ENCODE data around the gene CNTRL. TPM values are rescaled to one million over a fixed set of nuclear protein-coding genes. Genes with fewer than 3 reads are reported as not detected.

Gene CNTRL
- total and polyA plus RNA-seq, 12 donors, result 2.5 to 7.5 (median 4.2) TPM

- TF ChIP-seq CTCF (IDR thresholded peaks at IDR 0.05), result no peak
- Histone ChIP-seq H3K9me3 (no peaks in the 10 kb centered on the region), H3K4me3 (no peak overlapping the region), H3K4me1 (peaks cover 0 to 14% (median 0%) of the 10 kb centered on the region in 9 donors), H3K27me3 (no peaks in the 10 kb centered on the region), H3K36me3 (peaks cover 0 to 92% (median 29%) of the 10 kb centered on the region in 9 donors), H3K27ac (no peak overlapping the region)
- DNase-seq (no peak), ATAC-seq (peak in 1 of 8 donors; percentile 27)
- intact Hi-C loops (cut with DNase I), result no loop called here
- 66 to 67% methylated on average over 2 of the region's 2 CpGs for WGBS, 2 donors
Measured at GRCh38 chr9:121150188-121150587, 75.4 kb downstream of the CNTRL start.

DNA sequence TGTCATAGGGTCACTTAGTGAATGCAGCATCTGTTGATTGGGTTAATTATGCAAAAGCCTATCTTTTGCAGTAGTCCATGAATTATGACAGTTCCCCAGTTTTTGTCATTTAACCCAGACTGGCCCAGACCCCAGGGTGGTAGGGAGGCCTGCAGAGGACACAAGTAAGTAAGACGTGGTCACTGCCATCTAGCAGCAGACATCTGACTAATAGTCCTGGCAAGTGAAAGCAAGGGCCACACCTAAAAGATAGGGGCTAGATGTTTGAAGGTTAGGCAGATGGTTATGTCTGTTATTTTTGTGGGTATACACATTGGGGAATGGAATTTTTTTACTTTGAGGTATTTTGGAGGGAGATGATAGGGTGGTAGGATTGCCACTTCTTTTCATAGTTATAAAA lies 78.9 kb downstream of the CNTRL start:
- DNase-seq (no peak), ATAC-seq (no peak)
- intact Hi-C loops (cut with DNase I), result no loop called here
- H3K4me3 ChIP-seq, result no peak overlapping the region
- H3K27me3 ChIP-seq, result no peaks in the 10 kb centered on the region
- peaks cover 0 to 24% (median 0%) of the 10 kb centered on the region in 9 donors for H3K4me1 ChIP-seq
- peaks cover 0 to 92% (median 16%) of the 10 kb centered on the region in 9 donors for H3K36me3 ChIP-seq
- WGBS, 2 donors, result 86 to 91% methylated on average over 1 of the region's 1 CpG
- TF ChIP-seq CTCF (IDR thresholded peaks at IDR 0.05), result no peak
- H3K9me3 ChIP-seq, result no peaks in the 10 kb centered on the region
- H3K27ac ChIP-seq, result no peak overlapping the region

DNA sequence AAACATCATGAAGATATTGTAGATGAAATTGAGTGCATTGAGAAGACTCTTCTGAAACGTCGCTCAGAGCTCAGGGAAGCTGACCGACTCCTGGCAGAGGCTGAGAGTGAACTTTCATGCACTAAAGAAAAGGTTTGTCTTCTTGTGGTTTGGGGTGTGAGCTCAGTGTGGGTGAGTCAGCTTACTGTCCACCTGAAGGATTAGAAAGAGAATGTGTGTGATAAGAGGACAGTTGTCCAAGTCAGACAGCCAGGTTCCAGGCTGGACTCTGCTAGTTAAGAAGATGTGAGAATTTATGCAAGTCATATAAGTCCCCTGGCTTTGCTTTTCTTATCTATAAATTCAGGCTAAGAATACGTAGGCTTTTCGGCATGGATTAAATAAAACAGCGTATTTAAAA lies 80.0 kb downstream of the CNTRL start:
- intact Hi-C loops (cut with DNase I), result no loop called here
- ATAC-seq (no peak), DNase-seq (no peak)
- Histone ChIP-seq H3K27me3 (no peaks in the 10 kb centered on the region), H3K27ac (no peak overlapping the region), H3K4me1 (peaks cover 0 to 35% (median 0%) of the 10 kb centered on the region in 9 donors), H3K9me3 (no peaks in the 10 kb centered on the region), H3K36me3 (peaks cover 0 to 92% (median 14%) of the 10 kb centered on the region in 9 donors), H3K4me3 (no peak overlapping the region)
- 95% methylated on average over 6 of the region's 6 CpGs for WGBS, 2 donors
- no peak for TF ChIP-seq CTCF (IDR thresholded peaks at IDR 0.05)

DNA sequence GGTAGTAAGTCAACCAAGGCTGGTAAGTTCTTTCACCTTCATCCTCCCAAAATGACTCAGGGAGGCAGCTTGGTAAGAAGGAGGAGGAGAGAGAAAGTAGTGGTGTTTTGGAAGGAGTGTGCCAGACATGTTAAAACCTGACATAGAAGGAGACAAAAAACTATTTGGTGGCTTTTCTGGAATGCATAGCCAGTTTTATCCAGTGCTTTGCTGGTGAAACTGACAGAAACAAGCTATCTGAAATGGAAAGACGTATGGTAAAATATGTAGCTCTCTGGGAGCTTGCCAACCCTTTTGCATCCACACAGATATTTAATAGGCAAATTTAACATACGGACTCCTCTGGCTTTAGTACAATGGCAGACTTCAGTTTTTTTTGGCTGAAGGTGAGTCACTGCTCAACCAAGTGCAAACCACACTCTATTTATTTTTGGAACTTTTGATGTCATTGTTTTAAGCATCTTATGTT lies 81.5 kb downstream of the CNTRL start:
- no peak overlapping the region for H3K4me3 ChIP-seq
- intact Hi-C loops (cut with DNase I), result no loop called here
- peaks cover 0 to 96% (median 19%) of the 10 kb centered on the region in 9 donors for H3K36me3 ChIP-seq
- H3K9me3 ChIP-seq, result no peaks in the 10 kb centered on the region
- no peaks in the 10 kb centered on the region for H3K27me3 ChIP-seq
- H3K4me1 ChIP-seq, result peaks cover 0 to 41% (median 0%) of the 10 kb centered on the region in 9 donors
- WGBS, 2 donors, result 64 to 69% methylated on average over 2 of the region's 2 CpGs
- DNase-seq (no peak), ATAC-seq (no peak)
- TF ChIP-seq CTCF (IDR thresholded peaks at IDR 0.05), result no peak
- peak overlapping the region in 1 of 10 donors; percentile 4 for H3K27ac ChIP-seq

Measured in heart right ventricle (tissue), 16 donors.